T-cell (primary cell): ENCODE data around the gene MUC5B. TPM values are rescaled to one million over a fixed set of nuclear protein-coding genes. Genes with fewer than 3 reads are reported as not detected.
"Not testable (repeated sequence)": the region's sequence is repeated elsewhere in the genome, so short reads cannot be mapped to it uniquely, and the experiment has no call there.

ENCODE experiments used
- ATAC-seq, 4 experiments: fragments of 200-7000 bp in 3 of 4; fragments of 150-1000 bp in 1 of 4; cut with Tn5 transposase; replicated peaks in 1 of 4; 1 replicate in 3 of 4; 2 replicates in 1 of 4; pipeline ENCODE4 v1.10.0; 2021; ENCODE audit warnings: moderate library complexity in 3 of 4, mild to moderate bottlenecking in 2 of 4, moderate number of reproducible peaks in 1 of 4
- CTCF ChIA-PET, 2 donors: fragments of 300-600 bp; sonication (Branson Sonifier 250); formaldehyde crosslinking; loops; one replicate each; lab custom pipeline; 2022; ENCODE audit warnings: antibody characterized with exemption in 2 of 2; lab: Charles Lee
- POLR2A ChIA-PET, 2 donors: fragments of 300-600 bp; sonication (Branson Sonifier 250); formaldehyde crosslinking; loops; one replicate each; lab custom pipeline; 2022; ENCODE audit warnings: antibody characterized with exemption in 2 of 2; lab: Charles Lee
- DNase-seq, 35 experiments: peaks; one replicate each; pipeline versions ENCODE4 v3.0.0 to v3.0.0-alpha.2; 2013 to 2023
- H3K27ac ChIP-seq: one replicate; pipeline ENCODE4 v1.5.1; 2013; ENCODE audit warnings: low read length
- H3K27me3 ChIP-seq, 2 experiments: replicated peaks in 1 of 2; 1 replicate in 1 of 2; 2 replicates in 1 of 2; pipeline versions ENCODE4 v1.6.1 to v1.7.0; 2013; ENCODE audit warnings: low read length in 1 of 2, mixed read lengths in 1 of 2; ENCODE audit not compliant: control insufficient read depth in 2 of 2, insufficient read depth in 2 of 2; ENCODE audit errors: extremely low read depth in 1 of 2
- H3K36me3 ChIP-seq, 2 donors: 1 replicate in 1 of 2; 2 replicates in 1 of 2; pipeline versions ENCODE4 v1.6.1 to v1.7.0; 2013; ENCODE audit warnings: low read length in 1 of 2; ENCODE audit not compliant: control insufficient read depth in 2 of 2, insufficient read depth in 1 of 2; ENCODE audit errors: extremely low read depth in 1 of 2
- H3K4me1 ChIP-seq, 2 experiments: 1 replicate in 1 of 2; 2 replicates in 1 of 2; pipeline versions ENCODE4 v1.6.1 to v1.7.0; 2013; ENCODE audit warnings: low read length in 2 of 2, mixed read lengths in 1 of 2; ENCODE audit not compliant: insufficient read depth in 2 of 2, control insufficient read depth in 1 of 2; ENCODE audit errors: extremely low read depth in 1 of 2
- H3K4me3 ChIP-seq, 2 donors: 1 replicate in 1 of 2; 2 replicates in 1 of 2; pipeline versions ENCODE4 v1.5.1 to v1.7.0; 2013; ENCODE audit warnings: mild to moderate bottlenecking in 2 of 2, low read length in 1 of 2, moderate library complexity in 1 of 2; ENCODE audit not compliant: control insufficient read depth in 1 of 2; ENCODE audit errors: extremely low read depth in 1 of 2
- H3K9me3 ChIP-seq: 2 replicates; pipeline ENCODE4 v1.7.0; 2013
- H3K27ac Mint-ChIP-seq, 2 donors: one replicate each; pipeline ENCODE4 v1.8.0; 2020 to 2021; ENCODE audit warnings: mild to moderate bottlenecking in 2 of 2, mixed read lengths in 2 of 2
- H3K27me3 Mint-ChIP-seq, 2 donors: one replicate each; pipeline ENCODE4 v1.8.0; 2021 to 2022; ENCODE audit warnings: mixed read lengths in 2 of 2
- H3K36me3 Mint-ChIP-seq: one replicate; pipeline ENCODE4 v1.8.0; 2021; ENCODE audit warnings: mixed read lengths
- H3K4me1 Mint-ChIP-seq, 3 donors: one replicate each; pipeline ENCODE4 v1.8.0; 2020 to 2022; ENCODE audit warnings: mixed read lengths in 3 of 3, mild to moderate bottlenecking in 1 of 3
- H3K4me3 Mint-ChIP-seq, 3 donors: one replicate each; pipeline ENCODE4 v1.8.0; 2020 to 2022; ENCODE audit warnings: mild to moderate bottlenecking in 3 of 3, mixed read lengths in 3 of 3, moderate library complexity in 3 of 3
- H3K9me3 Mint-ChIP-seq, 3 donors: one replicate each; pipeline ENCODE4 v1.8.0; 2020 to 2022; ENCODE audit warnings: mixed read lengths in 3 of 3
- WGBS: methylation state at CpG from one replicate; pipeline ENCODE4 v1.1.5; 2013; ENCODE audit warnings: missing lambda C conversion rate; ENCODE audit not compliant: insufficient coverage; 5-methylcytosine and 5-hydroxymethylcytosine counted together
- total RNA-seq, 35 experiments: library from RNA in 6 of 35; stranded (reverse) in 6 of 35; fragments of 120-200 nt in 1 of 35; gene quantifications; one replicate each; pipeline versions ENCODE4 v1.2.1 to v1.2.4 and lab custom pipeline; 2013 to 2026

Gene MUC5B
- total RNA-seq, 5 donors from 2014 or later (not counting 1 experiment from before 2014, with no cell fraction given), result 1.8 to 4.0 (median 3.6) TPM; not detected in 2

GRCh38 chr11:1240771-1241170 lies 17.9 kb downstream of the MUC5B start:
- Mint-ChIP-seq H3K4me3 (no peak overlapping the region), H3K9me3 (no peaks in the 10 kb centered on the region), H3K27ac (no peak overlapping the region), H3K27me3 (no peaks in the 10 kb centered on the region), H3K4me1 (no peaks in the 10 kb centered on the region), H3K36me3 (no peaks in the 10 kb centered on the region)
- POLR2A ChIA-PET, result no interaction called here
- WGBS, result 93% methylated on average over 23 of the region's 25 CpGs
- Histone ChIP-seq H3K4me1 (no peaks in the 10 kb centered on the region), H3K9me3 (no peaks in the 10 kb centered on the region), H3K36me3 (no peaks in the 10 kb centered on the region), H3K4me3 (no peak overlapping the region), H3K27ac (no peak overlapping the region), H3K27me3 (no peaks in the 10 kb centered on the region)
- CTCF ChIA-PET, result no interaction called here
- DNase-seq (no peak), ATAC-seq (no peak)

- no peak for ATAC-seq
- POLR2A ChIA-PET, result no interaction called here
- Histone ChIP-seq H3K27ac (no peak overlapping the region), H3K27me3 (no peaks in the 10 kb centered on the region), H3K36me3 (no peaks in the 10 kb centered on the region), H3K4me1 (no peaks in the 10 kb centered on the region), H3K9me3 (no peaks in the 10 kb centered on the region), H3K4me3 (no peak overlapping the region)
- CTCF ChIA-PET, result no interaction called here
- H3K4me3 Mint-ChIP-seq, result no peak overlapping the region
- WGBS, result 94% methylated on average over 20 of the region's 20 CpGs
- H3K27me3 Mint-ChIP-seq, result no peaks in the 10 kb centered on the region
- no peak overlapping the region for H3K27ac Mint-ChIP-seq
- no peaks in the 10 kb centered on the region for H3K9me3 Mint-ChIP-seq
- H3K4me1 Mint-ChIP-seq, result no peaks in the 10 kb centered on the region
- no peak for DNase-seq
- H3K36me3 Mint-ChIP-seq, result no peaks in the 10 kb centered on the region
These were observed 18.8 kb downstream of the MUC5B start for GRCh38 chr11:1241706-1242105.

GRCh38 chr11:1242289-1242688 lies 19.4 kb downstream of the MUC5B start:
- H3K36me3 Mint-ChIP-seq, result no peaks in the 10 kb centered on the region
- Histone ChIP-seq H3K4me3 (no peak overlapping the region), H3K9me3 (no peaks in the 10 kb centered on the region), H3K36me3 (no peaks in the 10 kb centered on the region), H3K27ac (no peak overlapping the region), H3K27me3 (no peaks in the 10 kb centered on the region), H3K4me1 (no peaks in the 10 kb centered on the region)
- WGBS, result 96% methylated on average over 20 of the region's 20 CpGs
- ChIA-PET CTCF (no interaction called here), POLR2A (no interaction called here)
- no peaks in the 10 kb centered on the region for H3K27me3 Mint-ChIP-seq
- DNase-seq (no peak), ATAC-seq (no peak)
- no peaks in the 10 kb centered on the region for H3K9me3 Mint-ChIP-seq
- H3K4me3 Mint-ChIP-seq, result no peak overlapping the region
- no peaks in the 10 kb centered on the region for H3K4me1 Mint-ChIP-seq
- no peak overlapping the region for H3K27ac Mint-ChIP-seq

- H3K27ac ChIP-seq, POLR2A ChIA-PET, DNase-seq, H3K4me3 Mint-ChIP-seq, H3K4me3 ChIP-seq, H3K4me1 Mint-ChIP-seq, H3K36me3 ChIP-seq, H3K27me3 Mint-ChIP-seq, H3K9me3 Mint-ChIP-seq, H3K4me1 ChIP-seq, CTCF ChIA-PET, ATAC-seq, H3K27me3 ChIP-seq, H3K36me3 Mint-ChIP-seq, H3K27ac Mint-ChIP-seq, H3K9me3 ChIP-seq: not testable (repeated sequence)
- WGBS, result 87% methylated on average over 4 of the region's 11 CpGs
These were observed 19.9 kb downstream of the MUC5B start for GRCh38 chr11:1242751-1243150.

GRCh38 chr11:1243521-1243920 lies 20.7 kb downstream of the MUC5B start:
- DNase-seq, CTCF ChIA-PET, H3K36me3 Mint-ChIP-seq, ATAC-seq, H3K4me1 ChIP-seq, POLR2A ChIA-PET, H3K27ac Mint-ChIP-seq, H3K27me3 ChIP-seq, H3K36me3 ChIP-seq, H3K9me3 ChIP-seq, H3K9me3 Mint-ChIP-seq, H3K4me1 Mint-ChIP-seq, H3K27ac ChIP-seq, H3K4me3 ChIP-seq, H3K4me3 Mint-ChIP-seq, H3K27me3 Mint-ChIP-seq: not testable (repeated sequence)
- WGBS, result no CpG with 5 or more reads among the region's 18 CpGs

- H3K9me3 ChIP-seq, H3K36me3 Mint-ChIP-seq: not testable (repeated sequence)
- no CpG with 5 or more reads among the region's 9 CpGs for WGBS
These were observed 21.7 kb downstream of the MUC5B start for GRCh38 chr11:1244557-1244956.

GRCh38 chr11:1245717-1246116 lies 22.9 kb downstream of the MUC5B start:
- CTCF ChIA-PET, H3K9me3 Mint-ChIP-seq, H3K27me3 Mint-ChIP-seq, DNase-seq, H3K4me1 Mint-ChIP-seq, POLR2A ChIA-PET, H3K27ac ChIP-seq, H3K9me3 ChIP-seq, H3K4me1 ChIP-seq, H3K36me3 ChIP-seq, H3K4me3 Mint-ChIP-seq, H3K27me3 ChIP-seq, ATAC-seq, H3K36me3 Mint-ChIP-seq, H3K27ac Mint-ChIP-seq, H3K4me3 ChIP-seq: not testable (repeated sequence)
- 92% methylated on average over 10 of the region's 14 CpGs for WGBS

More at GRCh38 chr11:1244557-1244956, 21.7 kb downstream of the MUC5B start:
- H3K27ac ChIP-seq, H3K4me1 Mint-ChIP-seq, H3K9me3 Mint-ChIP-seq, H3K27me3 ChIP-seq, CTCF ChIA-PET, H3K4me1 ChIP-seq, POLR2A ChIA-PET, H3K4me3 Mint-ChIP-seq, ATAC-seq, DNase-seq, H3K27me3 Mint-ChIP-seq, H3K36me3 ChIP-seq, H3K4me3 ChIP-seq, H3K27ac Mint-ChIP-seq: not testable (repeated sequence)
